HL-60 (cell line): ENCODE measurements around the gene CDC42EP4.

Source experiments
- GABPA ChIP-seq: IDR thresholded peaks from 2 replicates; pipeline ENCODE4 v1.6.1; 2012; ENCODE audit warnings: low read depth
- POLR2AphosphoS5 ChIP-seq: IDR thresholded peaks from 2 replicates; pipeline ENCODE4 v1.6.1; 2012; ENCODE audit warnings: low read depth
- TF ChIP-seq, protein P1 (sequence below): IDR thresholded peaks from one replicate; pipeline ENCODE4 v1.5.1; 2011; ENCODE audit warnings: low read length, control low read depth, inconsistent platforms; ENCODE audit not compliant: insufficient read depth

DNA sequence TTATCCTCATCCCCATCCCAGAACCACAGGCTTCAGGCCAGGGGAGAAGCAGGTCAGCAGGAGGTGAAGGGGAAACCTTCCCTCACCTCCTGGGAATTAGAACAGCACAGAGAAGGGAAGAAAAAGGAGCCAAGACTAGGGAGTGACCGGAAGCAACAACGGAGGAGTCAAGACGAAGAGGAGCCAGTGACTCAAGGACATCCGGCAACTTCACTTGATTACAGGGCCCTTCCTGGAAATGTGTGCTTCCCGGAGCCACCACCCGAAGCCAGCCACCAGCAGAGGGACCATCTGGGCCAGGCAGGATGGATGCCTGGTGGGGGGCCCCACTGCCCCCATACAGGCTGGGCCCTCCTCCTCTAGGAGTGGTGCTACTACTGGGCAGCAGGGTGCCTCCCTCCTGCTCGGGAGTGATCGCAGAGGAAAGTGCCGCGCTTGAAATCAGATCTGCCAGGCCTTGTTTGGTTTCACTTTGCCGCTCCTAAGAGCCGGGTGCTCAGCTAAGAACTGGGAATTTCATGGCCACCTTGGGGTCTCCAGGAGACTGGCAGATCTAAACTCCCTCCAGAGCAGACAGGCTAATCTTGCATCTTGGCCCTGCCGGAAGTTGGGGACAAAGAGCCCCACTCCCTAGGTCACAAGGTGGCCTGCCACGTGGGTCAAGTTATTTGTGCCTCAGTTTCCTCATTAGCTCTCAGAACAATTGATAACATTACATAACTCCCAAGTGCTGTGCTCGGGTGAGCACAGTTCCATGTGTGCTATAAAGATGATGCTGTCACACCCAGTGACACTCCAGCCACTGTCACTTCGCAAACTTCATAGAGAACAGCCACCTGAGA, 6.6 kb downstream of the CDC42EP4 start:
- TF ChIP-seq POLR2AphosphoS5 (no peak), GABPA (no peak)
- TF ChIP-seq, protein P1, sequence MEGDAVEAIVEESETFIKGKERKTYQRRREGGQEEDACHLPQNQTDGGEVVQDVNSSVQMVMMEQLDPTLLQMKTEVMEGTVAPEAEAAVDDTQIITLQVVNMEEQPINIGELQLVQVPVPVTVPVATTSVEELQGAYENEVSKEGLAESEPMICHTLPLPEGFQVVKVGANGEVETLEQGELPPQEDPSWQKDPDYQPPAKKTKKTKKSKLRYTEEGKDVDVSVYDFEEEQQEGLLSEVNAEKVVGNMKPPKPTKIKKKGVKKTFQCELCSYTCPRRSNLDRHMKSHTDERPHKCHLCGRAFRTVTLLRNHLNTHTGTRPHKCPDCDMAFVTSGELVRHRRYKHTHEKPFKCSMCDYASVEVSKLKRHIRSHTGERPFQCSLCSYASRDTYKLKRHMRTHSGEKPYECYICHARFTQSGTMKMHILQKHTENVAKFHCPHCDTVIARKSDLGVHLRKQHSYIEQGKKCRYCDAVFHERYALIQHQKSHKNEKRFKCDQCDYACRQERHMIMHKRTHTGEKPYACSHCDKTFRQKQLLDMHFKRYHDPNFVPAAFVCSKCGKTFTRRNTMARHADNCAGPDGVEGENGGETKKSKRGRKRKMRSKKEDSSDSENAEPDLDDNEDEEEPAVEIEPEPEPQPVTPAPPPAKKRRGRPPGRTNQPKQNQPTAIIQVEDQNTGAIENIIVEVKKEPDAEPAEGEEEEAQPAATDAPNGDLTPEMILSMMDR, result no peak
